Karpas-422 (cell line): ENCODE results near the gene MARS1. TPM values are rescaled to one million over a fixed set of nuclear protein-coding genes. Genes with fewer than 3 reads are reported as not detected.

Experiments
- DNase-seq: peaks from one replicate; pipeline ENCODE4 v3.0.0-alpha.2; 2015
- H2AFZ ChIP-seq: fragments of 200-600 bp; sonication (generic); 2 replicates; pipeline ENCODE4 v1.6.1; 2014; ENCODE audit warnings: antibody characterized with exemption, low read length, mixed read lengths
- H3K27ac ChIP-seq: fragments of 200-600 bp; sonication (generic); 2 replicates; pipeline ENCODE4 v1.5.1; 2014; ENCODE audit warnings: mild to moderate bottlenecking, low read length, moderate library complexity
- H3K27me3 ChIP-seq: fragments of 200-600 bp; sonication (generic); 2 replicates; pipeline ENCODE4 v1.6.1; 2014; ENCODE audit warnings: low read length, mixed read lengths
- H3K36me3 ChIP-seq: fragments of 200-600 bp; sonication (generic); 2 replicates; pipeline ENCODE4 v1.6.1; 2014; ENCODE audit warnings: low read length, mixed read lengths; ENCODE audit not compliant: insufficient read depth
- H3K4me1 ChIP-seq: fragments of 200-600 bp; sonication (generic); 2 replicates; pipeline ENCODE4 v1.6.1; 2014; ENCODE audit warnings: mild to moderate bottlenecking, low read length, mixed read lengths
- H3K4me2 ChIP-seq: fragments of 200-600 bp; sonication (generic); 2 replicates; pipeline ENCODE4 v1.6.1; 2014; ENCODE audit warnings: low read length, low read depth, mild to moderate bottlenecking; ENCODE audit not compliant: poor library complexity, severe bottlenecking
- H3K4me3 ChIP-seq: fragments of 200-600 bp; sonication (generic); 2 replicates; pipeline ENCODE4 v1.5.1; 2014; ENCODE audit warnings: mild to moderate bottlenecking, antibody characterized with exemption, low read length, mixed read lengths
- H3K79me2 ChIP-seq: fragments of 200-600 bp; sonication (generic); 2 replicates; pipeline ENCODE4 v1.6.1; 2014; ENCODE audit warnings: mild to moderate bottlenecking, low read length, mixed read lengths
- H3K9ac ChIP-seq: fragments of 200-600 bp; sonication (generic); 2 replicates; pipeline ENCODE4 v1.6.0; 2014; ENCODE audit warnings: low read length
- H3K9me2 ChIP-seq: fragments of 200-600 bp; sonication (generic), shearing (Covaris generic); replicated peaks from 2 replicates; pipeline ENCODE4 v1.6.0; 2014; ENCODE audit warnings: mild to moderate bottlenecking, low read length, moderate library complexity; ENCODE audit not compliant: insufficient read depth
- H3K9me3 ChIP-seq: fragments of 300-700, 200-600 bp; sonication (generic); 2 replicates; pipeline ENCODE4 v1.6.1; 2014; ENCODE audit warnings: low read length, mixed read lengths
- H4K20me1 ChIP-seq: fragments of 200-600 bp; sonication (generic); 2 replicates; pipeline ENCODE4 v1.6.1; 2014; ENCODE audit warnings: mild to moderate bottlenecking, antibody characterized with exemption, low read length, low read depth; ENCODE audit not compliant: insufficient read depth
- total RNA-seq: library from RNA; depleted of rRNA; stranded (reverse); fragments of >200 nt; shearing (Covaris generic); gene quantifications from 2 replicates; pipeline ENCODE4 v1.2.3, GENCODE V29; 2014; ENCODE audit warnings: low replicate concordance

MARS1 gene
- total RNA-seq, 1 experiment from 2014 or later: 204 TPM

- peaks cover 4% of the 10 kb centered on the region; the same call in 1 of the 2 replicates for H4K20me1 ChIP-seq
- peaks cover 2% of the 10 kb centered on the region; the same call in 1 of the 2 replicates for H3K36me3 ChIP-seq
These were observed 58.8 kb downstream of the MARS1 start, which contains the start of gene DCTN2 for GRCh38 chr12:57546438-57547287. TSS of gene DCTN2 (minus strand) at chr12:57547192. CDS start at chr12:57547063, 129 bp downstream.

DNA sequence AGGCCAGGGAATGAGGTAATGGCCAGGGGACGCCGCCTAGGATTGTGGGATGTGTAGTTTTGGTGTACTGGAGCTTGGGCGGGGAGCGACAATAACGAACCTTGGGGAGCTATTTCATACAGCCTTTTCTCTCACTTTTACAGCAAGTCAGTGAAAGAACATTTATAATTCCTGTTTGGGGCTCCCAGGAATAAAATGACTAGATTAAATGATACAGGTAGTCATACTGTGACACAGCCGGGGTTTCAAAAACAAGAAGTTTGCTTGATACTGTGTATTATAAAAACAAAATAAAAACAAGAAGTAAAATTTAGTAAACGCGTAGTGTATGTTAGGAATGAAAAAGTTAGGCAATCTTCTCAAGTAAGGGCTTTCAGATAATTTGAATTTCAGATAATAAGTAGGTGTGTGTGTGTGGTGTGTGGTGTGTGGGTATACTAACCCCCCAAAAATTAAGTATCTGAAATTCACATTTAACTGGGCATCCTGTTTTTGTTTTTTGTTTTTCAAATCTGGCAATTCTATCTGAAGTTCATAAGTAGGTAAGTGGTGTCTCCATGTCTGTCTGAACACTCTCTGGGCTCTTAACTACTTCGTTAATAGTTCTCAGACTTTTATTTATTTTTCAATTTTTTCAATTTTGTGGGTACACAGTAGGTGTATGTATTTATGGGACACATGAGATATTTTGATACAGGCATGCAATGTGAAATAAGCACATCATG, 59.6 kb downstream of the MARS1 start:
- Histone ChIP-seq H3K9me3 (no peaks in the 10 kb centered on the region), H3K9ac (peak overlapping the region; percentile 96), H3K27ac (peak overlapping the region; percentile 52), H3K4me2 (peak overlapping the region; percentile 84), H3K4me3 (peak overlapping the region; percentile 89), H3K4me1 (peaks cover 72% of the 10 kb centered on the region), H2AFZ (peak overlapping the region; percentile 82; the same call in 1 of the 2 replicates), H3K79me2 (peaks cover 63% of the 10 kb centered on the region), H4K20me1 (peaks cover 4% of the 10 kb centered on the region; the same call in 1 of the 2 replicates), H3K9me2 (no peaks in the 10 kb centered on the region), H3K36me3 (no peaks in the 10 kb centered on the region; the same call in 1 of the 2 replicates), H3K27me3 (no peaks in the 10 kb centered on the region)
- no peak for DNase-seq

More at GRCh38 chr12:57546438-57547287, 58.8 kb downstream of the MARS1 start, which contains the start of gene DCTN2:
- no peaks in the 10 kb centered on the region for H3K27me3 ChIP-seq
- H3K4me3 ChIP-seq: peak within 1 kb of the TSS; percentile 89
- H3K79me2 ChIP-seq: peaks cover 55% of the 10 kb centered on the region
- peaks cover 65% of the 10 kb centered on the region for H3K4me1 ChIP-seq
- DNase-seq: peak; percentile 98
- H3K9ac ChIP-seq: peak within 1 kb of the TSS; percentile 96
- H3K27ac ChIP-seq: peak within 1 kb of the TSS; percentile 63
- peak within 1 kb of the TSS; percentile 84 for H3K4me2 ChIP-seq
- peak within 1 kb of the TSS; percentile 82; the same call in 1 of the 2 replicates for H2AFZ ChIP-seq
- no peaks in the 10 kb centered on the region for H3K9me2 ChIP-seq
- no peaks in the 10 kb centered on the region for H3K9me3 ChIP-seq

GRCh38 chr12:57548013-57548315, 60.1 kb downstream of the MARS1 start:
- Histone ChIP-seq H3K4me3 (no peak overlapping the region), H3K9me2 (no peaks in the 10 kb centered on the region), H4K20me1 (peaks cover 4% of the 10 kb centered on the region; the same call in 1 of the 2 replicates), H3K79me2 (peaks cover 68% of the 10 kb centered on the region), H3K4me1 (peaks cover 78% of the 10 kb centered on the region), H3K4me2 (peak overlapping the region; percentile 84), H3K9me3 (no peaks in the 10 kb centered on the region), H3K27ac (0 out of 2 replicates have a peak overlapping the region, but pooled peaks have one; percentile 52), H3K36me3 (no peaks in the 10 kb centered on the region; the same call in 1 of the 2 replicates), H3K9ac (peak overlapping the region; percentile 96; the same call in 1 of the 2 replicates), H2AFZ (no peak overlapping the region), H3K27me3 (no peaks in the 10 kb centered on the region)
- DNase-seq: no peak

GRCh38 chr12:57548488-57548887, 60.6 kb downstream of the MARS1 start:
- Histone ChIP-seq H3K4me1 (peaks cover 80% of the 10 kb centered on the region), H3K79me2 (peaks cover 72% of the 10 kb centered on the region), H2AFZ (peak overlapping the region; percentile 44; the same call in 1 of the 2 replicates), H3K27ac (peak overlapping the region; percentile 65), H4K20me1 (peaks cover 4% of the 10 kb centered on the region; the same call in 1 of the 2 replicates), H3K9me3 (no peaks in the 10 kb centered on the region), H3K36me3 (no peaks in the 10 kb centered on the region; the same call in 1 of the 2 replicates), H3K9ac (no peak overlapping the region; the same call in 1 of the 2 replicates), H3K4me2 (peak overlapping the region; percentile 97), H3K4me3 (no peak overlapping the region), H3K9me2 (no peaks in the 10 kb centered on the region), H3K27me3 (no peaks in the 10 kb centered on the region)
- no peak for DNase-seq

- Histone ChIP-seq H3K79me2 (peaks cover 74% of the 10 kb centered on the region), H3K27ac (peak overlapping the region; percentile 65), H3K9me3 (no peaks in the 10 kb centered on the region), H3K4me1 (peaks cover 82% of the 10 kb centered on the region), H3K4me3 (peak overlapping the region; percentile 90), H2AFZ (peak overlapping the region; percentile 44; the same call in 1 of the 2 replicates), H3K27me3 (no peaks in the 10 kb centered on the region), H3K36me3 (no peaks in the 10 kb centered on the region), H3K9me2 (no peaks in the 10 kb centered on the region), H3K9ac (peak overlapping the region; percentile 85), H4K20me1 (peaks cover 4% of the 10 kb centered on the region; the same call in 1 of the 2 replicates), H3K4me2 (peak overlapping the region; percentile 97)
- no peak for DNase-seq
These were observed 61.5 kb downstream of the MARS1 start for GRCh38 chr12:57549203-57549908.

- Histone ChIP-seq H3K27ac (peak within 1 kb of the TSS; percentile 96), H3K4me3 (peak within 1 kb of the TSS; percentile 90), H3K4me2 (peak within 1 kb of the TSS; percentile 97), H3K36me3 (peaks cover 4% of the 10 kb centered on the region; the same call in 1 of the 2 replicates), H4K20me1 (peaks cover 4% of the 10 kb centered on the region; the same call in 1 of the 2 replicates), H3K79me2 (peaks cover 76% of the 10 kb centered on the region), H3K4me1 (peaks cover 84% of the 10 kb centered on the region), H3K9me3 (no peaks in the 10 kb centered on the region), H3K27me3 (no peaks in the 10 kb centered on the region), H2AFZ (peak within 1 kb of the TSS; percentile 44; the same call in 1 of the 2 replicates), H3K9ac (peak within 1 kb of the TSS; percentile 85), H3K9me2 (no peaks in the 10 kb centered on the region)
- peak; percentile 91 for DNase-seq
These were observed 62.2 kb downstream of the MARS1 start, which contains the start of gene KIF5A for GRCh38 chr12:57549909-57550640. TSS of gene KIF5A (plus strand) at chr12:57550044. CDS start at chr12:57550272, 228 bp downstream.
